ENCODE data around the gene ADCY9.

DNA sequence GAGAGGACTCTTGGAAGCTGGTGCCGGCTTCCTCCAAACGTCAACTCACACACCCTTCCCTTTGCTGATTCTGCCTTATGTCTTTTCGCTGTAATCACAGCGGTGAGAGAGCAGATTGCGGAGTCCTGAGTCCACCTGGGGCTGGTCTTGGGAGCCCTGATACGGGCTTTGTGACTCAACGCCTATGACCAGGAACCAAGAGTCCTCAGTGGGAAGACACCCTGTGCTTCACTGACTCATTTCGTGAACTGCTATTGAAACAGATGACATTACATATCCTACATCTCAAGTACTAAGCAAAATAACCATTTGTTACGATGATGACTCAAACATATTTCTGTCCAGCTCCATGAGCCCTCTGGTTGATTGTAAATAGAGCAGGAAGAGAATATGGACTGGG lies 145.0 kb downstream of the ADCY9 start:
- TF ChIP-seq, protein P1, sequence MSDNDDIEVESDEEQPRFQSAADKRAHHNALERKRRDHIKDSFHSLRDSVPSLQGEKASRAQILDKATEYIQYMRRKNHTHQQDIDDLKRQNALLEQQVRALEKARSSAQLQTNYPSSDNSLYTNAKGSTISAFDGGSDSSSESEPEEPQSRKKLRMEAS (IDR thresholded peaks at IDR 0.05; ENCODE audit: low read depth, low read length) = no peak
- no peak for TF ChIP-seq POLR2A (IDR thresholded peaks at IDR 0.05; ENCODE audit: extremely low read depth, insufficient read length)
- TF ChIP-seq, protein P2, sequence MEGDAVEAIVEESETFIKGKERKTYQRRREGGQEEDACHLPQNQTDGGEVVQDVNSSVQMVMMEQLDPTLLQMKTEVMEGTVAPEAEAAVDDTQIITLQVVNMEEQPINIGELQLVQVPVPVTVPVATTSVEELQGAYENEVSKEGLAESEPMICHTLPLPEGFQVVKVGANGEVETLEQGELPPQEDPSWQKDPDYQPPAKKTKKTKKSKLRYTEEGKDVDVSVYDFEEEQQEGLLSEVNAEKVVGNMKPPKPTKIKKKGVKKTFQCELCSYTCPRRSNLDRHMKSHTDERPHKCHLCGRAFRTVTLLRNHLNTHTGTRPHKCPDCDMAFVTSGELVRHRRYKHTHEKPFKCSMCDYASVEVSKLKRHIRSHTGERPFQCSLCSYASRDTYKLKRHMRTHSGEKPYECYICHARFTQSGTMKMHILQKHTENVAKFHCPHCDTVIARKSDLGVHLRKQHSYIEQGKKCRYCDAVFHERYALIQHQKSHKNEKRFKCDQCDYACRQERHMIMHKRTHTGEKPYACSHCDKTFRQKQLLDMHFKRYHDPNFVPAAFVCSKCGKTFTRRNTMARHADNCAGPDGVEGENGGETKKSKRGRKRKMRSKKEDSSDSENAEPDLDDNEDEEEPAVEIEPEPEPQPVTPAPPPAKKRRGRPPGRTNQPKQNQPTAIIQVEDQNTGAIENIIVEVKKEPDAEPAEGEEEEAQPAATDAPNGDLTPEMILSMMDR (IDR thresholded peaks at IDR 0.05; ENCODE audit: low read depth, low read length) = no peak
